A549 (cell line): ENCODE measurements around the gene DDX55. TPM values are rescaled to one million over a fixed set of nuclear protein-coding genes. Genes with fewer than 3 reads are reported as not detected.

Source experiments
- ATAC-seq, 2 experiments: fragments of 200-7000 bp in 1 of 2; fragments of >200 bp in 1 of 2; cut with Nextera tagmentation in 1 of 2; cut with Tn5 transposase in 1 of 2; 3 replicates each; pipeline versions ENCODE4 v1.8.0 to v1.9.1; 2018 to 2020; ENCODE audit warnings: mild to moderate bottlenecking in 1 of 2, moderate library complexity in 1 of 2
- CTCF ChIA-PET: fragments of 300-600 bp; sonication (Branson Sonifier 250); formaldehyde crosslinking; extraction: SDS; loops from one replicate; lab custom pipeline; 2021; ENCODE audit warnings: antibody characterized with exemption, inconsistent platforms; lab: Yijun Ruan, JAX
- POLR2A ChIA-PET: fragments of 350-600 bp; formaldehyde crosslinking; extraction: SDS; loops from one replicate; lab custom pipeline; 2021; ENCODE audit warnings: antibody characterized with exemption, inconsistent platforms; lab: Yijun Ruan, JAX
- DNase-seq, 2 experiments: peaks; one replicate each; pipeline versions ENCODE4 v3.0.0 to v3.0.0-alpha.2; 2011 to 2016; ENCODE audit warnings: low read depth in 1 of 2, low spot score in 1 of 2
- FAIRE-seq: peaks from 2 replicates; lab custom pipeline; 2011; peaks lifted over from hg19 to GRCh38; lab: Jason Lieb, UNC
- H3K27ac ChIP-seq, 2 experiments: fragments of >200 bp; sonication (Bioruptor Twin); formaldehyde crosslinking; 3 replicates each; pipeline ENCODE4 v1.5.1; 2016 to 2017
- H3K4me1 ChIP-seq: fragments of >200 bp; sonication (Bioruptor Twin); formaldehyde crosslinking; 3 replicates; pipeline ENCODE4 v1.6.1; 2016
- H3K4me2 ChIP-seq: fragments of >200 bp; sonication (Bioruptor Twin); formaldehyde crosslinking; 3 replicates; pipeline ENCODE4 v1.6.1; 2016
- H3K4me3 ChIP-seq: fragments of >200 bp; sonication (Bioruptor Twin); formaldehyde crosslinking; 3 replicates; pipeline ENCODE4 v1.5.1; 2016
- H3K9me3 ChIP-seq: fragments of >200 bp; sonication (Bioruptor Twin); formaldehyde crosslinking; 3 replicates; pipeline ENCODE4 v1.6.1; 2016
- BHLHE40 ChIP-seq: IDR thresholded peaks from 2 replicates; pipeline ENCODE4 v1.6.1; 2012; ENCODE audit warnings: low read depth, low read length, inconsistent platforms
- CEBPB ChIP-seq, 2 experiments: fragments of >200 bp in 1 of 2; sonication (Bioruptor Twin) in 1 of 2; formaldehyde crosslinking in 1 of 2; IDR thresholded peaks; 2 replicates each; pipeline ENCODE4 v1.6.1; 2012 to 2016
- CHD2 ChIP-seq: fragments of 150-350 bp; IDR thresholded peaks from 2 replicates; pipeline ENCODE4 v1.6.1; 2014; ENCODE audit warnings: low read length; ENCODE audit not compliant: partially characterized antibody
- CTCF ChIP-seq: fragments of >200 bp; sonication (Bioruptor Twin); formaldehyde crosslinking; IDR thresholded peaks from 3 replicates; pipeline ENCODE4 v1.5.1; 2016
- EHF ChIP-seq: fragments of 250-450 bp; sonication (Bioruptor Pico); IDR thresholded peaks from 2 replicates; pipeline ENCODE4 v1.5.0; 2020; ENCODE audit warnings: mild to moderate bottlenecking
- ELK1 ChIP-seq: fragments of 150-350 bp; IDR thresholded peaks from 2 replicates; pipeline ENCODE4 v1.6.1; 2014; ENCODE audit warnings: low read depth, mild to moderate bottlenecking, low read length
- EP300 ChIP-seq, 2 experiments: fragments of >200 bp; sonication (Bioruptor Twin); formaldehyde crosslinking; IDR thresholded peaks; 2 replicates in 1 of 2; 3 replicates in 1 of 2; pipeline ENCODE4 v1.6.1; 2016 to 2017
- HDAC2 ChIP-seq: fragments of 200-600 bp; sonication (generic); IDR thresholded peaks from 2 replicates; pipeline ENCODE4 v1.6.1; 2016
- HMGXB4 ChIP-seq: fragments of 250-450 bp; sonication (Bioruptor Pico); IDR thresholded peaks from 2 replicates; pipeline ENCODE4 v1.5.0; 2021; ENCODE audit warnings: mild to moderate bottlenecking, moderate library complexity, borderline replicate concordance
- HOXB5 ChIP-seq: fragments of 250-450 bp; sonication (Bioruptor Pico); IDR thresholded peaks from 2 replicates; pipeline ENCODE4 v1.5.0; 2020; ENCODE audit warnings: mild to moderate bottlenecking, moderate library complexity
- JUN ChIP-seq, 2 experiments: fragments of >200 bp; sonication (Bioruptor Twin); formaldehyde crosslinking; IDR thresholded peaks; 2 replicates in 1 of 2; 3 replicates in 1 of 2; pipeline ENCODE4 v1.6.1; 2016 to 2017
- KDM1A ChIP-seq: fragments of 200-600 bp; sonication (generic); IDR thresholded peaks from 2 replicates; pipeline ENCODE4 v1.6.1; 2016; ENCODE audit warnings: low read depth, mild to moderate bottlenecking
- KDM5A ChIP-seq: fragments of 200-600 bp; sonication (generic); IDR thresholded peaks from 2 replicates; pipeline ENCODE4 v1.6.1; 2016; ENCODE audit warnings: antibody characterized with exemption, mild to moderate bottlenecking
- MAX ChIP-seq: IDR thresholded peaks from 2 replicates; pipeline ENCODE4 v1.6.1; 2012
- NFE2L2 ChIP-seq: fragments of 150-350 bp; conservative IDR thresholded peaks from 2 replicates; pipeline ENCODE4 v1.6.1; 2014; ENCODE audit warnings: low read length
- NPAS2 ChIP-seq: fragments of 250-450 bp; sonication (Bioruptor Pico); IDR thresholded peaks from 2 replicates; pipeline ENCODE4 v1.8.0; 2022; ENCODE audit warnings: mild to moderate bottlenecking, moderate library complexity, borderline replicate concordance
- PBX3 ChIP-seq: IDR thresholded peaks from 2 replicates; pipeline ENCODE4 v1.6.1; 2012
- POLR2A ChIP-seq: IDR thresholded peaks from 2 replicates; pipeline ENCODE4 v1.6.1; 2012; ENCODE audit warnings: mild to moderate bottlenecking, low read length
- POLR2AphosphoS2 ChIP-seq: conservative IDR thresholded peaks from 2 replicates; pipeline ENCODE4 v1.6.1; 2012; ENCODE audit warnings: low read length, improper control_type of control experiment, inconsistent platforms
- RAD21 ChIP-seq, 2 experiments: fragments of >200 bp in 1 of 2; sonication (Bioruptor Twin) in 1 of 2; formaldehyde crosslinking in 1 of 2; IDR thresholded peaks in 1 of 2; conservative IDR thresholded peaks in 1 of 2; 2 replicates in 1 of 2; 3 replicates in 1 of 2; pipeline ENCODE4 v1.6.1; 2012 to 2018; ENCODE audit warnings: inconsistent platforms in 1 of 2
- RARB ChIP-seq: fragments of 250-450 bp; sonication (Bioruptor Pico); IDR thresholded peaks from 2 replicates; pipeline ENCODE4 v1.8.0; 2021; ENCODE audit warnings: mild to moderate bottlenecking, moderate library complexity
- RFX5 ChIP-seq: fragments of 450-650 bp; IDR thresholded peaks from 2 replicates; pipeline ENCODE4 v1.7.1; 2014; ENCODE audit warnings: antibody characterized with exemption, mild to moderate bottlenecking, moderate library complexity
- SREBF2 ChIP-seq: fragments of 450-650 bp; IDR thresholded peaks from 2 replicates; pipeline ENCODE4 v1.6.1; 2014; ENCODE audit warnings: mild to moderate bottlenecking, moderate library complexity
- TP53 ChIP-seq: fragments of 250-450 bp; sonication (Bioruptor Pico); IDR thresholded peaks from 2 replicates; pipeline ENCODE4 v1.5.0; 2021; ENCODE audit warnings: mild to moderate bottlenecking, moderate library complexity
- USF2 ChIP-seq: fragments of 450-650 bp; IDR thresholded peaks from 2 replicates; pipeline ENCODE4 v1.6.1; 2014; ENCODE audit warnings: antibody characterized with exemption
- ZNF302 ChIP-seq: fragments of 250-450 bp; sonication (Bioruptor Pico); IDR thresholded peaks from 2 replicates; pipeline ENCODE4 v1.9.0; 2021; ENCODE audit warnings: inconsistent platforms, mild to moderate bottlenecking, moderate library complexity
- WGBS: methylation state at CpG from one replicate; pipeline ENCODE4 v1.1.6; 2017; ENCODE audit errors: missing lambda C conversion rate; 5-methylcytosine and 5-hydroxymethylcytosine counted together
- polyA plus RNA-seq, 4 experiments: library from polyadenylated mRNA; depleted of rRNA in 3 of 4; stranded (reverse); fragments of >200 nt; fragmentation: RNase III in 1 of 4; extraction: RNeasy Plus Mini Kit Qiagen cat#74134 plus additional on column Dnase treatment in 1 of 4; gene quantifications; 2 replicates in 3 of 4; 3 replicates in 1 of 4; pipeline ENCODE4 v1.2.3, GENCODE V29; 2011 to 2017

The DDX55 gene
- polyA plus RNA-seq, 2 of the 4 experiments (the other 2 are of a cell fraction): 37.5 to 63.4 TPM

- Histone ChIP-seq H3K9me3 (no peaks in the 10 kb centered on the region), H3K4me3 (no peak overlapping the region), H3K27ac (no peak overlapping the region), H3K4me1 (peaks cover 11% of the 10 kb centered on the region), H3K4me2 (no peak overlapping the region)
- TF ChIP-seq RAD21 (conservative IDR thresholded peaks at IDR 0.05 in 1 of 2, IDR thresholded peaks at IDR 0.05 in 1 of 2) (no peak), CHD2 (no peak), RFX5 (no peak), HDAC2 (no peak), JUN (IDR thresholded peaks at IDR 0.05) (no peak), KDM5A (no peak), NPAS2 (no peak), SREBF2 (no peak), USF2 (no peak), TP53 (CRISPR knock-in tag) (no peak), HMGXB4 (CRISPR knock-in tag) (no peak)
- DNase-seq (no peak), ATAC-seq (no peak), FAIRE-seq (no peak)
- 90% methylated on average over 5 of the region's 5 CpGs for WGBS
- ChIA-PET POLR2A (no interaction called here), CTCF (no interaction called here)
Measured at GRCh38 chr12:123655420-123655819, 53.5 kb downstream of the DDX55 start.

- TF ChIP-seq HOXB5 (CRISPR knock-in tag) (no peak), MAX (no peak), EHF (CRISPR knock-in tag) (no peak), SREBF2 (no peak), POLR2A (no peak), USF2 (no peak), RARB (CRISPR knock-in tag) (no peak), ELK1 (no peak)
- 78% methylated on average over 4 of the region's 4 CpGs for WGBS
- no peak for DNase-seq
- CTCF ChIA-PET: interaction anchor here (0.6 to 1.2 kb wide), 3 partner anchors 9 to 381 kb away, joined by 3 to 4 read pairs (median 4); no protein-coding TSS in a partner anchor
- Histone ChIP-seq H3K9me3 (no peaks in the 10 kb centered on the region), H3K4me1 (peaks cover 16% of the 10 kb centered on the region), H3K4me3 (no peak overlapping the region), H3K27ac (no peak overlapping the region), H3K4me2 (no peak overlapping the region)
- ATAC-seq: no peak
- FAIRE-seq: no peak
- POLR2A ChIA-PET: no interaction called here
Measured at GRCh38 chr12:123656392-123656791, 54.5 kb downstream of the DDX55 start.

GRCh38 chr12:123657211-123657610, 55.3 kb downstream of the DDX55 start:
- Histone ChIP-seq H3K4me1 (peaks cover 16% of the 10 kb centered on the region), H3K9me3 (no peaks in the 10 kb centered on the region), H3K4me2 (no peak overlapping the region), H3K27ac (no peak overlapping the region), H3K4me3 (no peak overlapping the region)
- FAIRE-seq: no peak
- CTCF ChIA-PET: interaction anchor here (0.6 to 1.2 kb wide), 2 partner anchors 10 to 313 kb away, joined by 4 read pairs; no protein-coding TSS in a partner anchor
- ATAC-seq: no peak
- 93% methylated on average over 9 of the region's 9 CpGs for WGBS
- no peak for DNase-seq
- POLR2A ChIA-PET: no interaction called here
- no peak for TF ChIP-seq NFE2L2
- no peak for TF ChIP-seq BHLHE40
- TF ChIP-seq NPAS2: no peak
- no peak for TF ChIP-seq RARB (CRISPR knock-in tag)
- no peak for TF ChIP-seq ZNF302 (CRISPR knock-in tag)
- no peak for TF ChIP-seq CEBPB (IDR thresholded peaks at IDR 0.05)
- no peak for TF ChIP-seq POLR2AphosphoS2
- TF ChIP-seq KDM1A: no peak
- no peak for TF ChIP-seq CTCF
- TF ChIP-seq PBX3: no peak
- TF ChIP-seq EP300 (IDR thresholded peaks at IDR 0.05): no peak
